Fibroblast of lung (primary cell): Measurements from ENCODE around the gene VN1R5. TPM values are rescaled to one million over a fixed set of nuclear protein-coding genes. Genes with fewer than 3 reads are reported as not detected.

Experiments used
- DNase-seq, 2 donors: peaks; one replicate each; pipeline versions ENCODE4 v3.0.0 to v3.0.0-alpha.2; 2010; ENCODE audit warnings: low read depth in 2 of 2
- H2AFZ ChIP-seq: 2 replicates; pipeline ENCODE4 v1.5.1; 2012; ENCODE audit warnings: low read length, control low read depth, inconsistent platforms
- H3K27ac ChIP-seq: 2 replicates; pipeline ENCODE4 v1.5.1; 2011; ENCODE audit warnings: low read length, control low read depth; ENCODE audit not compliant: insufficient read depth
- H3K27me3 ChIP-seq: 2 replicates; pipeline ENCODE4 v1.5.1; 2011; ENCODE audit warnings: mild to moderate bottlenecking, low read length; ENCODE audit not compliant: control insufficient read depth, insufficient read depth
- H3K36me3 ChIP-seq: 2 replicates; pipeline ENCODE4 v1.5.1; 2011; ENCODE audit warnings: low read length; ENCODE audit not compliant: control insufficient read depth, insufficient read depth
- H3K4me1 ChIP-seq: 2 replicates; pipeline ENCODE4 v1.5.1; 2011; ENCODE audit warnings: low read length; ENCODE audit not compliant: control insufficient read depth, insufficient read depth; ENCODE audit errors: extremely low read depth
- H3K4me2 ChIP-seq: 2 replicates; pipeline ENCODE4 v1.5.1; 2011; ENCODE audit warnings: low read length, control low read depth; ENCODE audit not compliant: insufficient read depth; ENCODE audit errors: extremely low read depth
- H3K4me3 ChIP-seq, 4 experiments: fragments of 200-600 bp in 1 of 4; sonication (generic) in 1 of 4; replicated peaks in 1 of 4; 2 replicates each; pipeline ENCODE4 v1.5.1; 2011 to 2016; ENCODE audit warnings: low read length in 4 of 4, low read depth in 3 of 4, mild to moderate bottlenecking in 3 of 4, control low read depth in 2 of 4, inconsistent platforms in 1 of 4, mixed read lengths in 1 of 4; ENCODE audit not compliant: insufficient read depth in 1 of 4; ENCODE audit errors: control extremely low read depth in 1 of 4
- H3K79me2 ChIP-seq: 2 replicates; pipeline ENCODE4 v1.5.1; 2012; ENCODE audit warnings: mild to moderate bottlenecking, low read length, inconsistent platforms; ENCODE audit not compliant: control insufficient read depth, insufficient read depth
- H3K9ac ChIP-seq: 2 replicates; pipeline ENCODE4 v1.5.1; 2011; ENCODE audit warnings: mild to moderate bottlenecking, low read length, control low read depth; ENCODE audit not compliant: insufficient read depth
- H3K9me3 ChIP-seq: 2 replicates; pipeline ENCODE4 v1.5.1; 2012; ENCODE audit warnings: low read depth, low read length; ENCODE audit not compliant: control insufficient read depth, insufficient read depth
- H4K20me1 ChIP-seq: 2 replicates; pipeline ENCODE4 v1.5.1; 2011; ENCODE audit warnings: low read length; ENCODE audit not compliant: control insufficient read depth, insufficient read depth; ENCODE audit errors: extremely low read depth
- EZH2 ChIP-seq: IDR thresholded peaks from 2 replicates; pipeline ENCODE4 v1.5.1; 2012; ENCODE audit warnings: low read length, control low read depth, mild to moderate bottlenecking; ENCODE audit errors: missing control alignments
- polyA plus RNA-seq, 2 donors: library from polyadenylated mRNA; depleted of rRNA in 1 of 2; stranded (reverse) in 1 of 2; unstranded in 1 of 2; fragments of >200 nt; gene quantifications; 2 replicates each; pipeline ENCODE4 v1.2.1, GENCODE V29; 2011 to 2012; ENCODE audit warnings: missing spikeins in 1 of 2
- total RNA-seq: library from RNA; depleted of rRNA; stranded (reverse); fragments of >200 nt; gene quantifications from 2 replicates; pipeline ENCODE4 v1.2.1, GENCODE V29; 2014
- TF ChIP-seq, protein P1 (sequence below), 2 donors: IDR thresholded peaks in 1 of 2; conservative IDR thresholded peaks in 1 of 2; 1 replicate in 1 of 2; 2 replicates in 1 of 2; pipeline ENCODE4 v1.5.1; 2011 to 2012; ENCODE audit warnings: low read length in 2 of 2, control low read depth in 1 of 2, inconsistent platforms in 1 of 2, low read depth in 1 of 2, mild to moderate bottlenecking in 1 of 2

VN1R5 gene
- total and polyA plus RNA-seq, 2 donors (not counting 1 experiment from before 2014, with no cell fraction given), result not detected

DNA sequence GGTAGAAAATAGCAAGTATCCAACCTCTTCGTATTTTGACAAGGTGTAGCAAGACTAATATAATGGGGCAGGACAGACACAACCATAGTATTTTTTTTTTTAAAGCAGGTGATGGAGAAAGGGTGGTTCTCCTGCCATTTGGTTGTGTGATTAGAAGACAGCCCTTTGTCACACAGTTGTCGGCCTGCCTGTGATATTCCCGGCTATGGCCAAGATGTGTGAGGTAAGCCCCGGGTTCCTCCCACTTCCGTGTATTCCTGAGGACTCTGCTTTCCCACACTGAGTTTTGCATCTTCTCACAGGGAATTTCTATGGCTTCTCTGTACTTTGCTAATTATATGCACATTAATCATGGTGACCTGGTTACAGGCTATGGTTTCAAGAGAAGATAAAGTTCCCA, 39.9 kb downstream of the VN1R5 start:
- H3K27me3 ChIP-seq, result no peaks in the 10 kb centered on the region
- no peaks in the 10 kb centered on the region for H4K20me1 ChIP-seq
- H3K79me2 ChIP-seq, result no peaks in the 10 kb centered on the region
- TF ChIP-seq, protein P1, sequence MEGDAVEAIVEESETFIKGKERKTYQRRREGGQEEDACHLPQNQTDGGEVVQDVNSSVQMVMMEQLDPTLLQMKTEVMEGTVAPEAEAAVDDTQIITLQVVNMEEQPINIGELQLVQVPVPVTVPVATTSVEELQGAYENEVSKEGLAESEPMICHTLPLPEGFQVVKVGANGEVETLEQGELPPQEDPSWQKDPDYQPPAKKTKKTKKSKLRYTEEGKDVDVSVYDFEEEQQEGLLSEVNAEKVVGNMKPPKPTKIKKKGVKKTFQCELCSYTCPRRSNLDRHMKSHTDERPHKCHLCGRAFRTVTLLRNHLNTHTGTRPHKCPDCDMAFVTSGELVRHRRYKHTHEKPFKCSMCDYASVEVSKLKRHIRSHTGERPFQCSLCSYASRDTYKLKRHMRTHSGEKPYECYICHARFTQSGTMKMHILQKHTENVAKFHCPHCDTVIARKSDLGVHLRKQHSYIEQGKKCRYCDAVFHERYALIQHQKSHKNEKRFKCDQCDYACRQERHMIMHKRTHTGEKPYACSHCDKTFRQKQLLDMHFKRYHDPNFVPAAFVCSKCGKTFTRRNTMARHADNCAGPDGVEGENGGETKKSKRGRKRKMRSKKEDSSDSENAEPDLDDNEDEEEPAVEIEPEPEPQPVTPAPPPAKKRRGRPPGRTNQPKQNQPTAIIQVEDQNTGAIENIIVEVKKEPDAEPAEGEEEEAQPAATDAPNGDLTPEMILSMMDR (conservative IDR thresholded peaks at IDR 0.05 in 1 of 2, IDR thresholded peaks at IDR 0.05 in 1 of 2; ENCODE audit: low read depth in 1 of 2, low read length in 2 of 2), result no peak
- TF ChIP-seq EZH2, result no peak
- H3K4me2 ChIP-seq, result no peak overlapping the region
- H3K9ac ChIP-seq, result no peak overlapping the region
- DNase-seq, result no peak
- H3K27ac ChIP-seq, result no peak overlapping the region
- H3K36me3 ChIP-seq, result peaks cover 6% of the 10 kb centered on the region
- H3K4me3 ChIP-seq, result no peak overlapping the region
- H3K4me1 ChIP-seq, result peaks cover 5% of the 10 kb centered on the region
- H3K9me3 ChIP-seq, result no peaks in the 10 kb centered on the region
- H2AFZ ChIP-seq, result no peak overlapping the region

DNA sequence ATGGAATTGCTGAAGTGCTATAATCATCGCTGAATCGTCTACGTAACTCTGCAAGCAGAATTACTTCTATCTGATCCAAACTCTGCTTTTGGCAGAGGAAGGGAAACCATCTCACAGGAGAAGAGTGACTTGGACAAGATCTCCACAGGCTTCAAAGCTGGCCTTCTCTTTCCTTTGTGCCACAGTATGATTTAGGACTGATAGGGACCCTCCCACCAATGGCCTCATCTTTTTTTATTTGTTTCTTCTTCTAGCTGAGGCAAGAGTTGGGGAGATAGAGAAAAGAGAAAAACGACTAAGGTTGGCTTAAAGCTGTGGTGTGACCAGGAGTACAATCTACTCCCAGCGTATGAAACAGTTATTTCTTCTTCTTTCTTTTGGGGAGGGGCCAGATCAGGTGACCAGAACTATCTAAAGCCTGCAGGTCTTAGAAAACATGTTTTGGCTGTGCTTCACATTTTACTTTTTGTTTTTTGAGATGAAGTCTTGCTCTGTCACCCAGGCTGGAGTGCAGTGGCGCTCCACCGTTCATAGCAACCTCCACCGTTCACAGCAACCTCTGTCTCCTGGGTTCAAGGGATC, 40.8 kb downstream of the VN1R5 start:
- no peak for TF ChIP-seq EZH2
- TF ChIP-seq, protein P1 (conservative IDR thresholded peaks at IDR 0.05 in 1 of 2, IDR thresholded peaks at IDR 0.05 in 1 of 2; ENCODE audit: low read depth in 1 of 2, low read length in 2 of 2), result no peak
- no peak overlapping the region for H3K4me2 ChIP-seq
- H4K20me1 ChIP-seq, result no peaks in the 10 kb centered on the region
- H3K9ac ChIP-seq, result no peak overlapping the region
- peaks cover 5% of the 10 kb centered on the region for H3K4me1 ChIP-seq
- H3K9me3 ChIP-seq, result no peaks in the 10 kb centered on the region
- H3K27ac ChIP-seq, result no peak overlapping the region
- peaks cover 11% of the 10 kb centered on the region for H3K36me3 ChIP-seq
- no peaks in the 10 kb centered on the region for H3K27me3 ChIP-seq
- H3K79me2 ChIP-seq, result no peaks in the 10 kb centered on the region
- H3K4me3 ChIP-seq, result no peak overlapping the region
- H2AFZ ChIP-seq, result no peak overlapping the region
- DNase-seq, result no peak

- no peak for DNase-seq
- H3K79me2 ChIP-seq, result no peaks in the 10 kb centered on the region
- H3K9me3 ChIP-seq, result no peaks in the 10 kb centered on the region
- no peak overlapping the region for H2AFZ ChIP-seq
- H3K27me3 ChIP-seq, result no peaks in the 10 kb centered on the region
- H3K27ac ChIP-seq, result no peak overlapping the region
- H3K36me3 ChIP-seq, result peaks cover 11% of the 10 kb centered on the region
- H3K4me1 ChIP-seq, result peaks cover 5% of the 10 kb centered on the region
- H3K4me3 ChIP-seq, result no peak overlapping the region
- no peak overlapping the region for H3K9ac ChIP-seq
- TF ChIP-seq EZH2, result no peak
- TF ChIP-seq, protein P1 (conservative IDR thresholded peaks at IDR 0.05 in 1 of 2, IDR thresholded peaks at IDR 0.05 in 1 of 2; ENCODE audit: low read depth in 1 of 2, low read length in 2 of 2), result no peak
- H3K4me2 ChIP-seq, result no peak overlapping the region
- H4K20me1 ChIP-seq, result no peaks in the 10 kb centered on the region
Measured at GRCh38 chr1:247297263-247298123, 41.6 kb downstream of the VN1R5 start.
